WTC11 (cell line): ENCODE data around the gene ABLIM3.

Experiments
- ATF1 ChIP-seq: sonication (generic); formaldehyde crosslinking; IDR thresholded peaks from 2 replicates; pipeline ENCODE4 v1.8.1; 2023; ENCODE audit warnings: mild to moderate bottlenecking, moderate library complexity, missing genetic modification reagents
- ETV6 ChIP-seq: sonication (generic); formaldehyde crosslinking; IDR thresholded peaks from 2 replicates; pipeline ENCODE4 v1.8.1; 2022; ENCODE audit warnings: mild to moderate bottlenecking, missing genetic modification reagents
- FOXP4 ChIP-seq: sonication (generic); formaldehyde crosslinking; IDR thresholded peaks from 2 replicates; pipeline ENCODE4 v1.8.0; 2022; ENCODE audit warnings: mild to moderate bottlenecking, missing genetic modification reagents
- GABPB1 ChIP-seq: sonication (generic); formaldehyde crosslinking; IDR thresholded peaks from 2 replicates; pipeline ENCODE4 v1.8.1; 2023; ENCODE audit warnings: mild to moderate bottlenecking, missing genetic modification reagents
- IRF1 ChIP-seq: sonication (generic); formaldehyde crosslinking; IDR thresholded peaks from 2 replicates; pipeline ENCODE4 v1.8.0; 2023; ENCODE audit warnings: missing genetic modification reagents
- NFE2L1 ChIP-seq: sonication (generic); formaldehyde crosslinking; IDR thresholded peaks from 2 replicates; pipeline ENCODE4 v1.8.1; 2023; ENCODE audit warnings: missing genetic modification reagents
- RORB ChIP-seq: fragments of 250-450 bp; sonication (Bioruptor Pico); IDR thresholded peaks from 2 replicates; pipeline ENCODE4 v1.9.0; 2021; ENCODE audit warnings: mild to moderate bottlenecking
- ZBTB21 ChIP-seq: sonication (generic); formaldehyde crosslinking; IDR thresholded peaks from 2 replicates; pipeline ENCODE4 v1.8.1; 2023; ENCODE audit warnings: mild to moderate bottlenecking, missing genetic modification reagents, borderline replicate concordance
- ZNF671 ChIP-seq: fragments of 250-450 bp; sonication (Bioruptor Pico); IDR thresholded peaks from 2 replicates; pipeline ENCODE4 v1.8.0; 2021; ENCODE audit warnings: mild to moderate bottlenecking
- TF ChIP-seq, protein P1 (sequence below): fragments of 200-600 bp; IDR thresholded peaks from 2 replicates; pipeline ENCODE4 v1.8.0; 2022; ENCODE audit warnings: antibody characterized with exemption
- TF ChIP-seq, protein P2 (sequence below): sonication (generic); formaldehyde crosslinking; IDR thresholded peaks from 2 replicates; pipeline ENCODE4 v1.8.1; 2022; ENCODE audit warnings: low read depth, mild to moderate bottlenecking, moderate library complexity, missing genetic modification reagents, borderline replicate concordance
- TF ChIP-seq, protein P3 (sequence below): sonication (generic); formaldehyde crosslinking; IDR thresholded peaks from 2 replicates; pipeline ENCODE4 v1.8.1; 2023; ENCODE audit warnings: mild to moderate bottlenecking, missing genetic modification reagents, moderate library complexity

- TF ChIP-seq ZNF671 (CRISPR knock-in tag) (no peak), GABPB1 (CRISPR knock-in tag) (no peak), ETV6 (CRISPR knock-in tag) (no peak), ATF1 (no peak), FOXP4 (no peak), ZBTB21 (CRISPR knock-in tag) (no peak), RORB (CRISPR knock-in tag) (no peak), NFE2L1 (CRISPR knock-in tag) (no peak), IRF1 (CRISPR knock-in tag) (no peak)
- TF ChIP-seq, protein P1, sequence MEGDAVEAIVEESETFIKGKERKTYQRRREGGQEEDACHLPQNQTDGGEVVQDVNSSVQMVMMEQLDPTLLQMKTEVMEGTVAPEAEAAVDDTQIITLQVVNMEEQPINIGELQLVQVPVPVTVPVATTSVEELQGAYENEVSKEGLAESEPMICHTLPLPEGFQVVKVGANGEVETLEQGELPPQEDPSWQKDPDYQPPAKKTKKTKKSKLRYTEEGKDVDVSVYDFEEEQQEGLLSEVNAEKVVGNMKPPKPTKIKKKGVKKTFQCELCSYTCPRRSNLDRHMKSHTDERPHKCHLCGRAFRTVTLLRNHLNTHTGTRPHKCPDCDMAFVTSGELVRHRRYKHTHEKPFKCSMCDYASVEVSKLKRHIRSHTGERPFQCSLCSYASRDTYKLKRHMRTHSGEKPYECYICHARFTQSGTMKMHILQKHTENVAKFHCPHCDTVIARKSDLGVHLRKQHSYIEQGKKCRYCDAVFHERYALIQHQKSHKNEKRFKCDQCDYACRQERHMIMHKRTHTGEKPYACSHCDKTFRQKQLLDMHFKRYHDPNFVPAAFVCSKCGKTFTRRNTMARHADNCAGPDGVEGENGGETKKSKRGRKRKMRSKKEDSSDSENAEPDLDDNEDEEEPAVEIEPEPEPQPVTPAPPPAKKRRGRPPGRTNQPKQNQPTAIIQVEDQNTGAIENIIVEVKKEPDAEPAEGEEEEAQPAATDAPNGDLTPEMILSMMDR = no peak
- TF ChIP-seq, protein P2, sequence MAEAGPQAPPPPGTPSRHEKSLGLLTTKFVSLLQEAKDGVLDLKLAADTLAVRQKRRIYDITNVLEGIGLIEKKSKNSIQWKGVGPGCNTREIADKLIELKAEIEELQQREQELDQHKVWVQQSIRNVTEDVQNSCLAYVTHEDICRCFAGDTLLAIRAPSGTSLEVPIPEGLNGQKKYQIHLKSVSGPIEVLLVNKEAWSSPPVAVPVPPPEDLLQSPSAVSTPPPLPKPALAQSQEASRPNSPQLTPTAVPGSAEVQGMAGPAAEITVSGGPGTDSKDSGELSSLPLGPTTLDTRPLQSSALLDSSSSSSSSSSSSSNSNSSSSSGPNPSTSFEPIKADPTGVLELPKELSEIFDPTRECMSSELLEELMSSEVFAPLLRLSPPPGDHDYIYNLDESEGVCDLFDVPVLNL (CRISPR knock-in tag) = no peak
- TF ChIP-seq, protein P3, sequence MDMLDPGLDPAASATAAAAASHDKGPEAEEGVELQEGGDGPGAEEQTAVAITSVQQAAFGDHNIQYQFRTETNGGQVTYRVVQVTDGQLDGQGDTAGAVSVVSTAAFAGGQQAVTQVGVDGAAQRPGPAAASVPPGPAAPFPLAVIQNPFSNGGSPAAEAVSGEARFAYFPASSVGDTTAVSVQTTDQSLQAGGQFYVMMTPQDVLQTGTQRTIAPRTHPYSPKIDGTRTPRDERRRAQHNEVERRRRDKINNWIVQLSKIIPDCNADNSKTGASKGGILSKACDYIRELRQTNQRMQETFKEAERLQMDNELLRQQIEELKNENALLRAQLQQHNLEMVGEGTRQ (CRISPR knock-in tag) = no peak
These were observed 88.1 kb downstream of the ABLIM3 start for GRCh38 chr5:149229298-149229937.
